Mesenchymal stem cell (in vitro differentiated cells and primary cell): ENCODE results near the gene BPHL.

ENCODE experiments used
- DNase-seq: peaks from one replicate; pipeline ENCODE4 v3.0.0-alpha.2; 2013
- H2AFZ ChIP-seq: one replicate; pipeline ENCODE4 v1.6.1; 2013; ENCODE audit warnings: low read depth, mild to moderate bottlenecking, control low read depth, inconsistent platforms, low read length, moderate library complexity
- H2AK5ac ChIP-seq: 2 replicates; pipeline ENCODE4 v1.6.1; 2013; ENCODE audit warnings: low read length, moderate library complexity, mild to moderate bottlenecking, inconsistent platforms; ENCODE audit not compliant: severe bottlenecking
- H2BK120ac ChIP-seq: one replicate; pipeline ENCODE4 v1.6.1; 2013; ENCODE audit warnings: low read depth, mild to moderate bottlenecking, inconsistent platforms, low read length, moderate library complexity
- H2BK12ac ChIP-seq, 2 experiments: one replicate each; pipeline ENCODE4 v1.6.1; 2013; ENCODE audit warnings: inconsistent platforms in 2 of 2, low read length in 2 of 2, mild to moderate bottlenecking in 2 of 2, moderate library complexity in 2 of 2, control low read depth in 1 of 2
- H2BK15ac ChIP-seq: one replicate; pipeline ENCODE4 v1.6.1; 2013; ENCODE audit warnings: mild to moderate bottlenecking, low read depth, inconsistent platforms; ENCODE audit not compliant: poor library complexity, severe bottlenecking
- H2BK5ac ChIP-seq: 2 replicates; pipeline ENCODE4 v1.6.1; 2013; ENCODE audit warnings: low read depth, mild to moderate bottlenecking, low read length, control low read depth, inconsistent platforms; ENCODE audit not compliant: poor library complexity, severe bottlenecking
- H3K14ac ChIP-seq, 2 experiments: one replicate each; pipeline ENCODE4 v1.6.1; 2013; ENCODE audit warnings: inconsistent platforms in 2 of 2, low read length in 2 of 2, control low read depth in 1 of 2, mild to moderate bottlenecking in 1 of 2, moderate library complexity in 1 of 2
- H3K18ac ChIP-seq, 2 experiments: one replicate each; pipeline ENCODE4 v1.6.1; 2013; ENCODE audit warnings: inconsistent platforms in 2 of 2, low read length in 2 of 2, control low read depth in 1 of 2, low read depth in 1 of 2, mild to moderate bottlenecking in 1 of 2
- H3K23ac ChIP-seq, 2 experiments: one replicate each; pipeline ENCODE4 v1.6.1; 2013; ENCODE audit warnings: inconsistent platforms in 2 of 2, low read length in 2 of 2, mild to moderate bottlenecking in 2 of 2, moderate library complexity in 2 of 2, control low read depth in 1 of 2
- H3K27ac ChIP-seq: 2 replicates; pipeline ENCODE4 v1.5.1; 2013; ENCODE audit warnings: mild to moderate bottlenecking, moderate library complexity, low read length, control low read depth, inconsistent platforms; ENCODE audit not compliant: poor library complexity, severe bottlenecking
- H3K27me3 ChIP-seq, 2 experiments: 2 replicates each; pipeline versions ENCODE4 v1.6.1 to v1.7.0; 2013; ENCODE audit warnings: low read length in 2 of 2, mild to moderate bottlenecking in 2 of 2, moderate library complexity in 2 of 2, control low read depth in 1 of 2, inconsistent platforms in 1 of 2; ENCODE audit not compliant: control insufficient read depth in 1 of 2, insufficient read depth in 1 of 2
- H3K36me3 ChIP-seq, 2 experiments: 2 replicates each; pipeline versions ENCODE4 v1.6.1 to v1.7.0; 2013; ENCODE audit warnings: low read length in 2 of 2, control low read depth in 1 of 2, inconsistent platforms in 1 of 2, low read depth in 1 of 2, mild to moderate bottlenecking in 1 of 2; ENCODE audit not compliant: insufficient read depth in 2 of 2, control insufficient read depth in 1 of 2
- H3K4ac ChIP-seq, 2 experiments: one replicate each; pipeline ENCODE4 v1.6.1; 2013; ENCODE audit warnings: inconsistent platforms in 2 of 2, low read length in 2 of 2, mild to moderate bottlenecking in 2 of 2, moderate library complexity in 2 of 2, control low read depth in 1 of 2, low read depth in 1 of 2
- H3K4me1 ChIP-seq: 2 replicates; pipeline ENCODE4 v1.6.1; 2013; ENCODE audit warnings: low read depth, low read length, control low read depth; ENCODE audit not compliant: control insufficient read depth, insufficient read depth
- H3K4me2 ChIP-seq: 2 replicates; pipeline ENCODE4 v1.6.1; 2013; ENCODE audit warnings: low read length, mild to moderate bottlenecking, inconsistent platforms; ENCODE audit not compliant: poor library complexity, severe bottlenecking
- H3K4me3 ChIP-seq, 2 experiments: 2 replicates each; pipeline versions ENCODE4 v1.5.1 to v1.7.0; 2013; ENCODE audit warnings: low read length in 2 of 2, mild to moderate bottlenecking in 2 of 2, control low read depth in 1 of 2, low read depth in 1 of 2; ENCODE audit not compliant: insufficient read depth in 1 of 2
- H3K79me1 ChIP-seq: replicated peaks from 2 replicates; pipeline ENCODE4 v1.6.1; 2013; ENCODE audit warnings: mild to moderate bottlenecking, control low read depth, low read length, inconsistent platforms; ENCODE audit not compliant: poor library complexity, severe bottlenecking
- H3K9ac ChIP-seq: 2 replicates; pipeline ENCODE4 v1.7.0; 2013; ENCODE audit warnings: mild to moderate bottlenecking, low read length, moderate library complexity
- H3K9me3 ChIP-seq: 2 replicates; pipeline ENCODE4 v1.7.0; 2013; ENCODE audit warnings: mild to moderate bottlenecking, low read length; ENCODE audit not compliant: control insufficient read depth
- H4K8ac ChIP-seq: one replicate; pipeline ENCODE4 v1.6.1; 2013; ENCODE audit warnings: inconsistent platforms, mild to moderate bottlenecking, low read length, moderate library complexity
- H4K91ac ChIP-seq: one replicate; pipeline ENCODE4 v1.6.1; 2013; ENCODE audit warnings: mild to moderate bottlenecking, low read length, inconsistent platforms
- WGBS: methylation state at CpG from one replicate; pipeline ENCODE4 v1.1.7; 2013; ENCODE audit warnings: mixed read lengths; 5-methylcytosine and 5-hydroxymethylcytosine counted together

Gene BPHL

DNA sequence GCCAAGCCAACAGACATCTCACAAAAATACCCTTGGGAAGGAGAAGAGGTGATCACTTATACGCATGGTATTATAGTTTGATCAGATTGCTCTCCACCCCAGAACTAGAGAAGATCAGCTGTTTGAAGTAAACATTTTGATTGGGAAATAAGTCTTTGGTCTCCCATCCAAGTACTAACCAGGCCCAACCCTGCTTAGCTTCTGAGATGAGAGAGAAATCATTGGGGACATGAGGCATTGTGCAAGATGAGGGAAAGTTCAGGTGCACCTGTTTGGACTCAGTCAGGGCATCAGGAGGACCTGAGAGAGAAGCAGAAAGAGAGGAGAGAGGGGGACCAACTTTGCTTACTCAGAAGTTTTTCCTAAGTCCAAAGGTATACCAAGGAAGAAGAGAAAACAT lies 38.8 kb upstream of the BPHL start:
- Histone ChIP-seq H3K4me1 (no peaks in the 10 kb centered on the region), H3K14ac (no peak overlapping the region), H3K4me2 (no peak overlapping the region), H4K91ac (no peak overlapping the region), H2BK12ac (no peak overlapping the region), H2BK15ac (no peak overlapping the region), H3K36me3 (peaks cover 40 to 73% of the 10 kb centered on the region in 2 experiments), H3K4ac (no peak overlapping the region), H3K9me3 (no peaks in the 10 kb centered on the region), H3K18ac (no peak overlapping the region), H3K23ac (no peak overlapping the region), H2AFZ (no peak overlapping the region), H2BK5ac (no peak overlapping the region), H2BK120ac (no peak overlapping the region), H3K79me1 (peaks cover 36% of the 10 kb centered on the region), H3K27ac (no peak overlapping the region), H3K27me3 (no peaks in the 10 kb centered on the region), H2AK5ac (no peak overlapping the region), H4K8ac (no peak overlapping the region), H3K4me3 (no peak overlapping the region), H3K9ac (no peak overlapping the region)
- 100% methylated on average over 1 of the region's 1 CpG for WGBS
- DNase-seq = no peak

- H2BK15ac ChIP-seq = no peak overlapping the region
- H3K9ac ChIP-seq = no peak overlapping the region
- no peak overlapping the region for H2BK120ac ChIP-seq
- H3K27me3 ChIP-seq = no peaks in the 10 kb centered on the region
- H2BK5ac ChIP-seq = no peak overlapping the region
- H3K14ac ChIP-seq = no peak overlapping the region
- 97% methylated on average over 5 of the region's 5 CpGs for WGBS
- H2AK5ac ChIP-seq = no peak overlapping the region
- H2BK12ac ChIP-seq = no peak overlapping the region
- H3K9me3 ChIP-seq = no peaks in the 10 kb centered on the region
- H3K4ac ChIP-seq = no peak overlapping the region
- no peak overlapping the region for H3K4me2 ChIP-seq
- no peak overlapping the region for H3K27ac ChIP-seq
- H3K23ac ChIP-seq = no peak overlapping the region
- no peak overlapping the region for H4K8ac ChIP-seq
- no peak overlapping the region for H3K18ac ChIP-seq
- H3K4me1 ChIP-seq = no peaks in the 10 kb centered on the region
- H2AFZ ChIP-seq = no peak overlapping the region
- peaks cover 43 to 93% of the 10 kb centered on the region in 2 experiments for H3K36me3 ChIP-seq
- H3K4me3 ChIP-seq = no peak overlapping the region
- no peak overlapping the region for H4K91ac ChIP-seq
- H3K79me1 ChIP-seq = peaks cover 43% of the 10 kb centered on the region
- no peak for DNase-seq
Measured at GRCh38 chr6:3081960-3082359, 36.6 kb upstream of the BPHL start.

- Histone ChIP-seq H3K27ac (no peak overlapping the region), H2BK120ac (no peak overlapping the region), H2BK15ac (no peak overlapping the region), H2BK5ac (no peak overlapping the region), H2BK12ac (no peak overlapping the region), H3K4ac (no peak overlapping the region), H3K14ac (no peak overlapping the region), H2AFZ (no peak overlapping the region), H3K18ac (no peak overlapping the region), H3K79me1 (peaks cover 33% of the 10 kb centered on the region), H3K27me3 (no peaks in the 10 kb centered on the region), H3K4me3 (no peak overlapping the region), H4K8ac (no peak overlapping the region), H2AK5ac (no peak overlapping the region), H3K9ac (peak overlapping the region; percentile 31), H3K23ac (no peak overlapping the region), H3K36me3 (peaks cover 36 to 73% of the 10 kb centered on the region in 2 experiments), H3K4me1 (peaks cover 4% of the 10 kb centered on the region), H3K9me3 (no peaks in the 10 kb centered on the region), H4K91ac (no peak overlapping the region), H3K4me2 (no peak overlapping the region)
- no peak for DNase-seq
- over 99% methylated on average over 4 of the region's 4 CpGs for WGBS
Measured at GRCh38 chr6:3085074-3085473, 33.4 kb upstream of the BPHL start.

- Histone ChIP-seq H3K4me1 (peaks cover 4% of the 10 kb centered on the region), H2BK120ac (no peak overlapping the region), H3K4me2 (no peak overlapping the region), H2AFZ (no peak overlapping the region), H3K18ac (no peak overlapping the region), H2AK5ac (no peak overlapping the region), H3K4me3 (no peak overlapping the region), H3K79me1 (peaks cover 31% of the 10 kb centered on the region), H3K4ac (no peak overlapping the region), H3K9ac (no peak overlapping the region), H3K9me3 (no peaks in the 10 kb centered on the region), H2BK5ac (no peak overlapping the region), H2BK12ac (no peak overlapping the region), H2BK15ac (no peak overlapping the region), H4K91ac (no peak overlapping the region), H4K8ac (no peak overlapping the region), H3K27me3 (no peaks in the 10 kb centered on the region), H3K36me3 (peaks cover 35 to 66% of the 10 kb centered on the region in 2 experiments), H3K23ac (no peak overlapping the region), H3K14ac (no peak overlapping the region), H3K27ac (no peak overlapping the region)
- no peak for DNase-seq
- 53% methylated on average over 5 of the region's 7 CpGs for WGBS
Measured at GRCh38 chr6:3086282-3086946, 32.1 kb upstream of the BPHL start.
